ENCODE results near the gene ADAT3.

GRCh38 chr19:1914826-1915341, 9.7 kb downstream of the ADAT3 start:
- TF ChIP-seq CTCF (IDR thresholded peaks at IDR 0.05; ENCODE audit: low read depth, low read length, missing input control) (no peak), SP1 (IDR thresholded peaks at IDR 0.05) (no peak), MAX (IDR thresholded peaks at IDR 0.05) (no peak), TAF1 (conservative IDR thresholded peaks at IDR 0.05) (no peak), GABPA (IDR thresholded peaks at IDR 0.05 in 1 of 2, conservative IDR thresholded peaks at IDR 0.05 in 1 of 2) (no peak), NR2F2 (IDR thresholded peaks at IDR 0.05) (no peak), RXRA (IDR thresholded peaks at IDR 0.05) (no peak), EGR1 (IDR thresholded peaks at IDR 0.05; ENCODE audit: low read depth in 2 of 2) (no peak), REST (IDR thresholded peaks at IDR 0.05) (no peak), RAD21 (IDR thresholded peaks at IDR 0.05) (no peak), YY1 (IDR thresholded peaks at IDR 0.05) (no peak)
